Activated CD8-positive, alpha-beta T cell treated with anti-CD3 and anti-CD28 coated beads for 36 hours (primary cell): ENCODE data around the gene OTOP2. TPM values are rescaled to one million over a fixed set of nuclear protein-coding genes. Genes with fewer than 3 reads are reported as not detected.
"Not testable (repeated sequence)": the region's sequence is repeated elsewhere in the genome, so short reads cannot be mapped to it uniquely, and the experiment has no call there.

ENCODE experiments used
- ATAC-seq: fragments of 200-7000 bp; cut with Tn5 transposase; one replicate; pipeline ENCODE4 v1.10.0; 2021; ENCODE audit warnings: mild to moderate bottlenecking, moderate library complexity
- CTCF ChIA-PET: fragments of 350-600 bp; sonication (Branson Sonifier 250); formaldehyde crosslinking; loops from one replicate; lab custom pipeline; 2021; ENCODE audit warnings: antibody characterized with exemption; lab: Charles Lee
- POLR2A ChIA-PET: fragments of 350-600 bp; sonication (Branson Sonifier 250); formaldehyde crosslinking; loops from one replicate; lab custom pipeline; 2021; ENCODE audit warnings: antibody characterized with exemption; lab: Charles Lee
- DNase-seq: peaks from one replicate; pipeline ENCODE4 v3.0.0-alpha.2; 2020
- H3K27ac Mint-ChIP-seq: one replicate; pipeline ENCODE4 v1.8.0; 2021; ENCODE audit warnings: mild to moderate bottlenecking, mixed read lengths
- H3K27me3 Mint-ChIP-seq: one replicate; pipeline ENCODE4 v1.8.0; 2021; ENCODE audit warnings: mixed read lengths
- H3K36me3 Mint-ChIP-seq: one replicate; pipeline ENCODE4 v1.8.0; 2021; ENCODE audit warnings: low read depth, mixed read lengths
- H3K4me1 Mint-ChIP-seq: one replicate; pipeline ENCODE4 v1.8.0; 2021; ENCODE audit warnings: low read depth, mixed read lengths
- H3K4me3 Mint-ChIP-seq: one replicate; pipeline ENCODE4 v1.8.0; 2021; ENCODE audit warnings: mild to moderate bottlenecking, moderate library complexity, mixed read lengths
- H3K9me3 Mint-ChIP-seq: one replicate; pipeline ENCODE4 v1.8.0; 2021; ENCODE audit warnings: mixed read lengths
- CTCF ChIP-seq: fragments of 200-600 bp; IDR thresholded peaks from one replicate; pipeline ENCODE4 v1.8.0; 2022; ENCODE audit warnings: antibody characterized with exemption, mild to moderate bottlenecking
- intact Hi-C: fragments of 100-400 bp; cut with micrococcal nuclease; formaldehyde crosslinking; loops from one replicate; pipeline ENCODE4 v1.10.0; 2022
- total RNA-seq, 2 experiments: library from RNA; stranded (reverse); gene quantifications; one replicate each; pipeline ENCODE4 v1.2.3, GENCODE V29; 2021

Gene OTOP2
- total RNA-seq, 2 experiments from 2014 or later = not detected

- Mint-ChIP-seq H3K27ac (no peak overlapping the region), H3K27me3 (peaks cover 11% of the 10 kb centered on the region), H3K4me1 (no peaks in the 10 kb centered on the region), H3K9me3 (no peaks in the 10 kb centered on the region), H3K4me3 (no peak overlapping the region), H3K36me3 (no peaks in the 10 kb centered on the region)
- no peak for DNase-seq
- intact Hi-C loops = no loop called here
- POLR2A ChIA-PET = no interaction called here
- CTCF ChIA-PET = interaction anchor here (1.3 to 1.4 kb wide), 2 partner anchors 17 to 51 kb away, joined by 4 to 5 read pairs; partner anchors contain the start of gene OTOP2
- TF ChIP-seq CTCF = no peak
- ATAC-seq = no peak
Measured at GRCh38 chr17:74907012-74907411, 17.1 kb upstream of the OTOP2 start.

- H3K36me3 Mint-ChIP-seq, H3K9me3 Mint-ChIP-seq, H3K4me3 Mint-ChIP-seq, POLR2A ChIA-PET, H3K4me1 Mint-ChIP-seq, H3K27me3 Mint-ChIP-seq, DNase-seq, H3K27ac Mint-ChIP-seq, intact Hi-C loops, ATAC-seq: not testable (repeated sequence)
- CTCF ChIA-PET = interaction anchor here (1.6 kb wide), 1 partner anchor 10 kb away, joined by 3 read pairs; no protein-coding TSS in a partner anchor
Measured at GRCh38 chr17:74909097-74909496, 15.0 kb upstream of the OTOP2 start.

GRCh38 chr17:74911423-74911822, 12.7 kb upstream of the OTOP2 start:
- POLR2A ChIA-PET, CTCF ChIA-PET, intact Hi-C loops, DNase-seq, H3K36me3 Mint-ChIP-seq, H3K27ac Mint-ChIP-seq, H3K9me3 Mint-ChIP-seq, H3K4me1 Mint-ChIP-seq, H3K4me3 Mint-ChIP-seq, H3K27me3 Mint-ChIP-seq, ATAC-seq: not testable (repeated sequence)

- no peak overlapping the region for H3K27ac Mint-ChIP-seq
- DNase-seq (no peak), ATAC-seq (no peak)
- no peak overlapping the region for H3K4me3 Mint-ChIP-seq
- no peaks in the 10 kb centered on the region for H3K9me3 Mint-ChIP-seq
- H3K27me3 Mint-ChIP-seq = peaks cover 10% of the 10 kb centered on the region
- ChIA-PET CTCF (interaction anchor here (0.8 kb wide), 1 partner anchor 41 kb away, joined by 3 read pairs; no protein-coding TSS in a partner anchor), POLR2A (interaction anchor here (0.6 kb wide), 1 partner anchor 780 kb away, joined by 3 read pairs; no protein-coding TSS in a partner anchor)
- H3K4me1 Mint-ChIP-seq = no peaks in the 10 kb centered on the region
- no peaks in the 10 kb centered on the region for H3K36me3 Mint-ChIP-seq
- intact Hi-C loops = no loop called here
- no peak for TF ChIP-seq CTCF
Measured at GRCh38 chr17:74916136-74916850, 7.8 kb upstream of the OTOP2 start.

GRCh38 chr17:74916851-74917199, 7.2 kb upstream of the OTOP2 start:
- Mint-ChIP-seq H3K27me3 (peaks cover 13% of the 10 kb centered on the region), H3K27ac (no peak overlapping the region), H3K36me3 (no peaks in the 10 kb centered on the region), H3K9me3 (no peaks in the 10 kb centered on the region), H3K4me1 (no peaks in the 10 kb centered on the region), H3K4me3 (no peak overlapping the region)
- intact Hi-C loops = no loop called here
- POLR2A ChIA-PET = interaction anchor here (0.6 kb wide), 1 partner anchor 779 kb away, joined by 3 read pairs; no protein-coding TSS in a partner anchor
- TF ChIP-seq CTCF = no peak
- ATAC-seq (no peak), DNase-seq (no peak)
- CTCF ChIA-PET = interaction anchor here (0.8 kb wide), 1 partner anchor 41 kb away, joined by 3 read pairs; no protein-coding TSS in a partner anchor

- CTCF ChIA-PET = no interaction called here
- ATAC-seq (no peak), DNase-seq (no peak)
- Mint-ChIP-seq H3K9me3 (no peaks in the 10 kb centered on the region), H3K4me1 (peaks cover under 1% of the 10 kb centered on the region), H3K27me3 (peaks cover 16% of the 10 kb centered on the region), H3K27ac (no peak overlapping the region), H3K4me3 (no peak overlapping the region), H3K36me3 (no peaks in the 10 kb centered on the region)
- intact Hi-C loops = no loop called here
- POLR2A ChIA-PET = no interaction called here
- no peak for TF ChIP-seq CTCF
Measured at GRCh38 chr17:74917430-74917829, 6.6 kb upstream of the OTOP2 start.
